Left lung (tissue), 10 donors: ENCODE measurements around the gene CHN1. TPM values are rescaled to one million over a fixed set of nuclear protein-coding genes. Genes with fewer than 3 reads are reported as not detected.
A peak's percentile ranks its signal among the peaks of the same experiment; 100 is the strongest.

Experiments
- ATAC-seq: fragments of 200-7000 bp; cut with Tn5 transposase; one replicate; pipeline ENCODE4 v1.9.1; 2020; ENCODE audit warnings: moderate library complexity
- DNase-seq, 4 donors: peaks; one replicate each; pipeline ENCODE4 v3.0.0-alpha.2; 2013 to 2020
- H3K27ac ChIP-seq, 2 donors: fragments of 200-600 bp; sonication (generic) in 1 of 2; one replicate each; pipeline versions ENCODE4 v1.5.0 to v1.8.0; 2020 to 2021
- H3K27me3 ChIP-seq, 2 donors: fragments of 200-600 bp; sonication (generic) in 1 of 2; one replicate each; pipeline versions ENCODE4 v1.5.0 to v1.8.0; 2020 to 2021
- H3K36me3 ChIP-seq, 2 donors: fragments of 200-600 bp; sonication (generic) in 1 of 2; one replicate each; pipeline versions ENCODE4 v1.5.0 to v1.8.0; 2020 to 2021
- H3K4me1 ChIP-seq, 2 donors: fragments of 200-600 bp; one replicate each; pipeline ENCODE4 v1.8.0; 2021
- H3K4me3 ChIP-seq, 2 donors: fragments of 200-600 bp; sonication (generic) in 1 of 2; one replicate each; pipeline versions ENCODE4 v1.5.0 to v1.8.0; 2020 to 2021; ENCODE audit warnings: mild to moderate bottlenecking in 1 of 2
- H3K9me3 ChIP-seq, 2 donors: fragments of 200-600 bp; sonication (generic) in 1 of 2; one replicate each; pipeline versions ENCODE4 v1.5.0 to v1.8.0; 2020 to 2021
- CTCF ChIP-seq, 2 donors: fragments of 200-600 bp; sonication (generic) in 1 of 2; IDR thresholded peaks; one replicate each; pipeline versions ENCODE4 v1.5.0 to v1.8.0; 2021; ENCODE audit warnings: antibody characterized with exemption in 2 of 2
- intact Hi-C, 2 donors: fragments of 100-400 bp; cut with DNase I; formaldehyde crosslinking; loops; one replicate each; pipeline versions ENCODE4 v1.11.2 to v1.14.2; 2022
- polyA plus RNA-seq, 6 donors: library from polyadenylated mRNA; unstranded; fragments of 120-200 nt; gene quantifications; one replicate each; pipeline ENCODE4 v1.2.1, GENCODE V29; 2013; ENCODE audit not compliant: insufficient read length in 6 of 6
- total RNA-seq, 2 donors: library from RNA; stranded (reverse); fragmentation: NEBNext Ultra II Directional; extraction: Animal tissue kit (Norgen Biotek cat#: 25700); gene quantifications; one replicate each; pipeline ENCODE4 v1.2.1, GENCODE V29; 2021
- donor health status: DM: no; HTN: yes; CAD: no.
- donor health status: DM: no; HTN: no; CAD: no.

The CHN1 gene
- total and polyA plus RNA-seq, 8 donors, result 27.4 to 170 (median 99.9) TPM

- Histone ChIP-seq H3K36me3 (no peaks in the 10 kb centered on the region), H3K27ac (no peak overlapping the region), H3K4me1 (peaks cover 0 to 3% of the 10 kb centered on the region in 2 donors), H3K4me3 (no peak overlapping the region), H3K9me3 (no peaks in the 10 kb centered on the region), H3K27me3 (no peaks in the 10 kb centered on the region)
- intact Hi-C loops, result no loop called here
- DNase-seq (no peak), ATAC-seq (no peak)
- TF ChIP-seq CTCF (IDR thresholded peaks at IDR 0.05), result no peak
These were observed 254.2 kb downstream of the CHN1 start for GRCh38 chr2:174750923-174751441.

- H3K4me3 ChIP-seq, result no peak overlapping the region
- no peaks in the 10 kb centered on the region for H3K36me3 ChIP-seq
- H3K27me3 ChIP-seq, result no peaks in the 10 kb centered on the region
- no peak for TF ChIP-seq CTCF (IDR thresholded peaks at IDR 0.05)
- no peaks in the 10 kb centered on the region for H3K9me3 ChIP-seq
- DNase-seq, result no peak
- peaks cover 0 to 3% of the 10 kb centered on the region in 2 donors for H3K4me1 ChIP-seq
- no peak for ATAC-seq
- intact Hi-C loops, result no loop called here
- no peak overlapping the region for H3K27ac ChIP-seq
These were observed 255.4 kb downstream of the CHN1 start for GRCh38 chr2:174749793-174750192.

GRCh38 chr2:174748948-174749347 lies 256.2 kb downstream of the CHN1 start:
- intact Hi-C loops, result no loop called here
- Histone ChIP-seq H3K27ac (no peak overlapping the region), H3K4me1 (peaks cover 0 to 3% of the 10 kb centered on the region in 2 donors), H3K9me3 (no peaks in the 10 kb centered on the region), H3K4me3 (no peak overlapping the region), H3K27me3 (no peaks in the 10 kb centered on the region), H3K36me3 (no peaks in the 10 kb centered on the region)
- TF ChIP-seq CTCF (IDR thresholded peaks at IDR 0.05), result peak; percentile 73 to 77
- ATAC-seq (peak; percentile 97), DNase-seq (peak in 3 of 4 donors; percentile 49 to 67 (median 54))

Other genes starting within 250 kb of the CHN1 start
- not detected for gene CHRNA1, start 240.9 kb downstream of the CHN1 start, total RNA-seq
- gene CHRNA1, start 240.9 kb downstream of the CHN1 start, polyA plus RNA-seq, result under 1 TPM; 0.14 to 0.61 (median 0.28) TPM
- gene ATF2, start 162.8 kb upstream of the CHN1 start, total RNA-seq, result 10 to 100 TPM; 45.0 to 51.3 TPM
- gene ATF2, start 162.8 kb upstream of the CHN1 start, polyA plus RNA-seq, result 10 to 100 TPM; 59.9 to 73.9 (median 64.4) TPM
- gene ATP5MC3, start 176.3 kb upstream of the CHN1 start, total RNA-seq, result 100 to 1,000 TPM; 170 to 204 TPM
- gene ATP5MC3, start 176.3 kb upstream of the CHN1 start, polyA plus RNA-seq, result 100 to 1,000 TPM; 173 to 194 (median 189) TPM